Measurements from ENCODE around the gene PSG1.

The PSG1 gene

GRCh38 chr19:42816894-42817293 is 62.6 kb downstream of the PSG1 start:
- DNase-seq = no peak
